Stomach smooth muscle (tissue), 2 donors: Measurements from ENCODE around the gene CAMKMT.
"Not testable (repeated sequence)": the region's sequence is repeated elsewhere in the genome, so short reads cannot be mapped to it uniquely, and the experiment has no call there.

Experiments used
- H3K27ac ChIP-seq: one replicate; pipeline ENCODE4 v1.7.0; 2013; ENCODE audit warnings: mild to moderate bottlenecking, low read length, inconsistent platforms
- H3K27me3 ChIP-seq, 2 donors: one replicate each; pipeline ENCODE4 v1.7.0; 2013; ENCODE audit warnings: low read length in 2 of 2; ENCODE audit not compliant: insufficient read depth in 2 of 2, control insufficient read depth in 1 of 2
- H3K36me3 ChIP-seq, 2 donors: one replicate each; pipeline ENCODE4 v1.7.0; 2013; ENCODE audit warnings: low read length in 2 of 2; ENCODE audit not compliant: control insufficient read depth in 2 of 2, insufficient read depth in 2 of 2
- H3K4me1 ChIP-seq: one replicate; pipeline ENCODE4 v1.7.0; 2013; ENCODE audit warnings: low read length; ENCODE audit not compliant: control insufficient read depth, insufficient read depth
- H3K4me3 ChIP-seq, 2 donors: one replicate each; pipeline ENCODE4 v1.7.0; 2013; ENCODE audit warnings: low read length in 2 of 2
- H3K9ac ChIP-seq, 2 donors: one replicate each; pipeline ENCODE4 v1.7.0; 2013; ENCODE audit warnings: low read length in 2 of 2, mild to moderate bottlenecking in 1 of 2
- H3K9me3 ChIP-seq, 2 donors: one replicate each; pipeline ENCODE4 v1.7.0; 2013; ENCODE audit warnings: low read length in 2 of 2; ENCODE audit not compliant: control insufficient read depth in 2 of 2
- donor health status: healthy.
- donor health status: Pancreatic carcinoma.

Gene CAMKMT

DNA sequence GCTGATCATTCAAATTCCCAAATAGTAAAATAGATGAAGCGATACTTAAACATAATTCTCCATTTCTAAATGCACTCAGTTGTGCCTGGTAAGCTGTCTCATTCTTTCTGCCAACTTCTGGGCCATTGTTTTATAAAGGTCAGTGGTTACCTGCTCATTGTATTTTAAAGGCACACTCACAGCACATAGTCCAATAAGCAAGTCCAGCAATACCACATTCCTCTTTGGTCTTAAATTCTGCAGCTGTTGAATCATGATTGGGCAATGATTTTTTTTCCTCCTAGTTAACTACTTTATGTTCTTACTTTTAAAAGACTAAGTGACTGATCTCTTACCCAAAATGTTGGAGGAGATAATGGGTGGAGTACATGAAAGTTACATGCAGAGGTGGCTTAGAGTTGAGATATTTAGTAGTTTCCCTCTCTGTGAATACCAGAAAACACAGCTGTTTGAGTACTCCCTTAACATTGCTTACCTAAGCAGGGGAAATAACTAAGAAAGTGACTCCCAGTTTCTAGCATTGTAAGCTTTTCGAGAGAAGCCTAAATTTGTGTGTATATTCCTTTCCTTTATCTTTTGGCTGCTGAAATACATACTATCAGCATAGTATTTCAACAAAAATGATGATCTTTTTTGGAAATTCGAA, 220.7 kb downstream of the CAMKMT start:
- H3K27ac ChIP-seq = no peak overlapping the region
- H3K36me3 ChIP-seq = no peaks in the 10 kb centered on the region
- no peak overlapping the region for H3K4me3 ChIP-seq
- no peaks in the 10 kb centered on the region for H3K4me1 ChIP-seq
- H3K9ac ChIP-seq = no peak overlapping the region
- no peaks in the 10 kb centered on the region for H3K27me3 ChIP-seq
- H3K9me3 ChIP-seq = no peaks in the 10 kb centered on the region

DNA sequence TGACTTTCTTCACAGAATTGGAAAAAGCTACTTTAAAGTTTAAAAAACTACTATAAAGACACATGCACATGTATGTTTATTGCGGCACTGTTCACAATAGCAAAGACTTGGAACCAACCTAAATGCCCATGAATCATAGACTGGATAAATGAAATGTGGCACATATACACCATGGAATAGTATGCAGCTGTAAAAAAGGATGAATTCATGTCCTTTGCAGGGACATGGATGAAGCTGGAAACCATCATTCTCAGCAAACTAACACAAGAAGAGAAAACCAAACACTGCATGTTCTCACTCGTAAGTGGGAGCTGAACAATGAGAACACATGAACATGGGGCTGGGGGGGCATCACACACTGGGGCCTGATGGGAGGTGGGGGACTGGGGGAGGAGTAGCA, 233.9 kb downstream of the CAMKMT start:
- not testable (repeated sequence) for H3K36me3 ChIP-seq, H3K4me1 ChIP-seq, H3K27ac ChIP-seq, H3K4me3 ChIP-seq, H3K9me3 ChIP-seq, H3K9ac ChIP-seq, H3K27me3 ChIP-seq

DNA sequence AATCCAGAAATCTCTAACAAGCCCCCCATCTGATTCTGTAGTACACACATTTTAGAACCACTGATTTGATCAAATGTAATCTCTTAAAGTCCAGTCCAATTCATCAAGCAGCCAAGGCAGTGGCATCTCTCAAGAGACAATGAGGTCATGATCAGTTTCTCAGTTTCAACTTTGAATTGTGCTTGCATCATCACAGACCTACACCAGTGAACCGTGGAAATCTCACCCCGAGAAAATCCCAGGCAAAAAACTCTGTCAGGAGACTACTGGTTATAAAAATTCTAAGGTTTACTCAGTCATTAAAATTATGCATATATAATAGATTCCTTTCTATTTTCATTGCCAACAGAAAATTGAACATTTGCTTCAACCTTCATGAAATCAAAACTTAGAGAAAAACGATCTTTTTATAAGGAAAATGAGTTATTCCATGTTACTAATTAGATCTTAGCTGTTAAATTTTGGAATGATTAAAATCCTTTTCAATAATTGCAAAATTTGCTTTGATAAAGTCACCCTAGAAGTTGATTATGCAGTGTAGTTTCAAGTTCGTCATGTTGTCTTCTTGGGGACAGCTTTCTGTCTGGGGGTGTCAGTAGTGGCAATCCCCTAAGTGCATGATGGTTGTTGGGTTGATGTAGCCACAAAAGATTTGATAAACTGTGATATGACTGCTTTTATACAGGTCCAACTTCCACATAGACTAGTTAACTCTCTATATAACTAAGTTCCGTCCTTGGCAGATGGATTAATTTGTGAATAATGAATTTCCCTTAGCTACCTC, 235.0 kb downstream of the CAMKMT start:
- no peak overlapping the region for H3K27ac ChIP-seq
- H3K4me1 ChIP-seq = no peaks in the 10 kb centered on the region
- H3K4me3 ChIP-seq = no peak overlapping the region
- H3K9ac ChIP-seq = no peak overlapping the region
- H3K36me3 ChIP-seq = no peaks in the 10 kb centered on the region
- H3K9me3 ChIP-seq = no peaks in the 10 kb centered on the region
- no peaks in the 10 kb centered on the region for H3K27me3 ChIP-seq

DNA sequence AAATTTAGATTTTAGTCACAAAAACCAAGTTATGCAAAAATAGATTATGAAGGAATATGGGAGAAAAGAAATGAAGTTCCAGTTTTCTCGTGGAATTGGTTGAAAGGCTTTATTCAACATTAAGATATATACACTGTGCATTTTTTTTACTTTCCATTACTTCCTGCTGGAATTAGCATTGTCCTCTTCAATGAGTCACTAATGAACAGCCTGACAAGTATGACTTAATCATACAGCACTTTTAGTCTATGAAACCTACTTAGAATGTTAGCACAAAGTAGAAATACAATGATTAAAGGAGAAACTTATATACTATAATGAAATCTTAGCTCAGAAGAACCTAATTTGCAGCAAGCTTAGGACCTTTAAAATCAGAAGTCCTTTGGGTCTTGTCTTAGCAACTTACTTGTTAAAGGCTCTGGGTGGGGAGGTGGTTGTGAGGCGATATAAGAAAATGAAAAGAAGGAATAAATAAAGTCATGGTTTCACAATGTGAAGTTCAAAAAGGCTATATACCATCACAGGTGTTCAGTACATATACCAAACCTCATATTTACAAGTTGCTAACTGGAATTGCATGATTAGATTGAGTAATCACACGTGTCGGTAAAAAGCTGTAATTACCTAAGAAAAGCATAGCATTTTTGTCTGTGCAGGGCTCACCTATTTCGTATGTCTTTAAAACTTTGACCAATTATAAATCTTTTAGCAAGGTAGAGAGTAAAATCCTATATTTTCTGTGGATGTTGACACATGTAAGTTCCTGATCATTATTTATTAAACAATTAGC, 236.8 kb downstream of the CAMKMT start:
- H3K27ac ChIP-seq = no peak overlapping the region
- H3K4me1 ChIP-seq = no peaks in the 10 kb centered on the region
- H3K4me3 ChIP-seq = no peak overlapping the region
- no peak overlapping the region for H3K9ac ChIP-seq
- H3K36me3 ChIP-seq = no peaks in the 10 kb centered on the region
- H3K9me3 ChIP-seq = no peaks in the 10 kb centered on the region
- H3K27me3 ChIP-seq = no peaks in the 10 kb centered on the region

DNA sequence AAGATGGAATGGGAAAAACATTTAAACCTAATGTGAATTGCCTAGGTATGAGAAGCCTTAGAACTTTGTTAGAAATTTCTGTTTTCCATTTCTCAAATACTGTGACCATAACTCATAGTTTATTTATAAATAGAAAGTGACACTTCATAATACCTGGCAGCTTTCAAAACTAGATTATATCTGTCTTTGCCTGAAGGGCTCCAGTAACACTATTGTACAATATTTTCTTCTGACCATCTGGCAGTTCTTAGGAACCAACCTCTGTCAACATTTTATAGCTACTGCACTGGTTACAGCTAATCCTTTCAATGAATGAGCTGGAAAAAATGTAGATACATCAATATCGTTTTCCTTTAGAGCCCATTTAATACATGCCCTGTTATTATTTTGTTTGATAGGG, 237.4 kb downstream of the CAMKMT start:
- Histone ChIP-seq H3K4me3 (no peak overlapping the region), H3K4me1 (no peaks in the 10 kb centered on the region), H3K9me3 (no peaks in the 10 kb centered on the region), H3K36me3 (no peaks in the 10 kb centered on the region), H3K27ac (no peak overlapping the region), H3K27me3 (no peaks in the 10 kb centered on the region), H3K9ac (no peak overlapping the region)

DNA sequence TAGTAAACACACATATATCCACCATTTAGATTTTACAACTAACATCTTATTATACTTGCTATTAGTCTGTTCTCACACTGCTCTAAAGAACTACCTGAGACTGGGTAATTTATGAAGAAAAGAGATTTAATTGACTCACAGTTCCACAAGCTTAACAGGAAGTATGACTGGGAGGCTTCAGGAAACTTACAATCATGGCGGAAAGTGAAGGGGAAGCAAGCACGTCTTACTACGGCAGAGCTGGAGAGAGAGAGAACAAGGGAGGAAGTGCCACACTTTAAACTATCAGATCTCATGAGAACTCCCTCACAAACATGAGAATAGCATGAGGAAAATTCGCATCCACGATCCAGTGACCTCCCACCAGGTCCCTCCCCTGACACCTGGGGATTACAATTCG, 240.7 kb downstream of the CAMKMT start:
- no peak overlapping the region for H3K4me3 ChIP-seq
- no peaks in the 10 kb centered on the region for H3K27me3 ChIP-seq
- H3K27ac ChIP-seq = no peak overlapping the region
- no peaks in the 10 kb centered on the region for H3K36me3 ChIP-seq
- no peaks in the 10 kb centered on the region for H3K4me1 ChIP-seq
- H3K9me3 ChIP-seq = no peaks in the 10 kb centered on the region
- no peak overlapping the region for H3K9ac ChIP-seq

DNA sequence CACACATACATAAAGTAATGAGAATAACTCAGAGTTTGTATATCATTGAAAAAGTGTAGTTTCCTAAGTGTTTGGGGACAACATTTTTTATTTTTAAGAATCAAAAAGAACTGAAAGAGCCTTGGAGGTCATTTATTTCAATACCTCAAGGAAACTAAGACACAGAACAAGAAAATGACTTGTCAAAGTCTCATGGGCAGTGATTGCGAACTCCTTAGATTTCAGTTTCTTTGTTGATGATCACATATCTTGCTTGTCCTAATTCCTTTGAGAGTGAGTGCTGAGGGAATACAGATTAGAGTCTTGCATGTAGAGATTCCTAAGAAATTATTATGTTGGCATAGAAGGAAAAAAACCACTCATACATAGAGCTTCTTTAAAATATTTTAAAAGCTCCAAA, 243.8 kb downstream of the CAMKMT start:
- no peak overlapping the region for H3K4me3 ChIP-seq
- H3K36me3 ChIP-seq = no peaks in the 10 kb centered on the region
- no peaks in the 10 kb centered on the region for H3K4me1 ChIP-seq
- H3K9me3 ChIP-seq = no peaks in the 10 kb centered on the region
- H3K9ac ChIP-seq = no peak overlapping the region
- H3K27me3 ChIP-seq = no peaks in the 10 kb centered on the region
- no peak overlapping the region for H3K27ac ChIP-seq

DNA sequence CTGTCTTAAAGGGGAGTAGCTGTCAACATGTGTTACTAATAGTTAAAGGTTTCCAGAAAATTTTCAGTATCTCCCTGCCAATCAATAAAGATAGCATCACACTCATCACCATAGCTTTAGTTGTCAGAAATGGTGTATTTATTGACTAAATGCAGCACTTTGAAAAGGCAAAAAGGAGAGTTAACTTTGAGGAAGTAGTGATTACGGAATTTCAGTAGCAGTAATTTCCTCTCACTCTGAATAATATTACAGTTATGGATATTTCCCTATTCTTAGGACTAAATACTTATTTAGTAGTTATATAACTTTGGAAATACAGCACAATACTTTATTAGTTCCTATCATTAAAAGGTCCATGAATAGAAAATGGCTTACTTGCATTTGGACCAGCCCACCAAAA, 250.5 kb downstream of the CAMKMT start:
- Histone ChIP-seq H3K36me3 (no peaks in the 10 kb centered on the region), H3K4me1 (no peaks in the 10 kb centered on the region), H3K9ac (no peak overlapping the region), H3K9me3 (no peaks in the 10 kb centered on the region), H3K27me3 (no peaks in the 10 kb centered on the region), H3K27ac (no peak overlapping the region), H3K4me3 (no peak overlapping the region)

DNA sequence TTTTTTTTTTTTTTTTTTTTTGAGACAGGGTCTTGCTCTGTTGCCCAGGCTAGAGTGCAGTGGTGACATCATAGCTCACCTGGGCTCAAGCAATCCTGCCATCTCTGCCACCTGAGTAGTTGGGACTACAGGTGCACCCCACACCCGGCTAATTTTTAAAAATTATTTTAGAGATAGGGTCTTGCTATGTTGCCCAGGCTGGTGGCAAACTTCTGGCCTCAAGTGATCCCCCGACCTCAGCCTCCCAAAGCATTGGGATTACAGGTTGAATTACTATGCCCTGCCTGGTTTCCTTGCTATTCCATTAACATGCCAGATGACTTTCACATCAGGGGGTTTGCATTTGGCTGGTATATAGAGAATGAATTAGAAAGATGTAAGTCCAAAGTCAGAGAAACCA, 253.2 kb downstream of the CAMKMT start:
- Histone ChIP-seq H3K27ac (no peak overlapping the region), H3K4me3 (no peak overlapping the region), H3K9ac (no peak overlapping the region)

DNA sequence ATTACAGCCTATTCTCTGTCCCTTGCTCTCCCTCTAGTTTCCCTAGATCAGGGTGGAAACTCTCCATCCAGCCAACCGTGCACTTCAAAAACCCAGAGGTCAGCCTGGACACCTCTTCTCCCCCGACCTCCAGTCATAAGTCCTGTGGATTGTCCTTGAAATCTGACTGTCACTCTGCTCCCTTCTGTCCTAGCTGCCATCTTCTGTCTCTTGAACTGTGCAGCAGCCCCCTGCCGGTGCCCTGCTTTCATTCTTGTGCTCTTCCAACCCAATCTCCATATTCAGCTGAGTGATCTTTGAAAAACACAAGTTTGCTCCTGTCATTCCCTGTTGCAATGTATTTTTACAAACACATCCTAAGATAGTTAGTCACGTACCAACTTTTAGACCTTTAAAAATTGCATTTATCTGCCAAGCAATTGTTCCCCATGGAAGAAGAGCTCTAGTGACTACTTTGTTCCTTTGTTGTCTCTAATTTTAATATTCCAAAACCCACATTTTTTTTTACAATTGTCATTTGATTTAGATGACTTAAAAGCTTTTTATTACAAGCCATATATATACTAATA, 254.3 kb downstream of the CAMKMT start:
- H3K4me3 ChIP-seq = no peak overlapping the region
- H3K36me3 ChIP-seq = no peaks in the 10 kb centered on the region
- H3K9me3 ChIP-seq = no peaks in the 10 kb centered on the region
- H3K27ac ChIP-seq = no peak overlapping the region
- H3K9ac ChIP-seq = no peak overlapping the region
- H3K4me1 ChIP-seq = no peaks in the 10 kb centered on the region
- no peaks in the 10 kb centered on the region for H3K27me3 ChIP-seq

More for the DNA sequence above, 253.2 kb downstream of the CAMKMT start:
- Histone ChIP-seq H3K27me3 (no peaks in the 10 kb centered on the region), H3K4me1 (no peaks in the 10 kb centered on the region), H3K36me3 (no peaks in the 10 kb centered on the region), H3K9me3 (no peaks in the 10 kb centered on the region)
